ENCODE results near the gene OXTR. TPM values are rescaled to one million over a fixed set of nuclear protein-coding genes. Genes with fewer than 3 reads are reported as not detected.

OXTR gene
- total RNA-seq, 1 donor from 2014 or later, result 2.0 TPM

- TF ChIP-seq CTCF (IDR thresholded peaks at IDR 0.05), result no peak
- ChIA-PET POLR2A (no interaction called here), CTCF (no interaction called here)
- no peak for DNase-seq
- ATAC-seq (ENCODE audit: low read depth), result no peak
- no peaks in the 10 kb centered on the region for H3K36me3 Mint-ChIP-seq (ENCODE audit: low read depth)
- no peak within 1 kb of the TSS for H3K27ac Mint-ChIP-seq
- no peaks in the 10 kb centered on the region for H3K4me1 Mint-ChIP-seq
- H3K27me3 Mint-ChIP-seq, result peaks cover 11% of the 10 kb centered on the region
- no peaks in the 10 kb centered on the region for H3K9me3 Mint-ChIP-seq
- no peak within 1 kb of the TSS for H3K4me3 Mint-ChIP-seq
- intact Hi-C loops (cut with micrococcal nuclease), result no loop called here
Observed at GRCh38 chr3:8733332-8734094, 35.9 kb downstream of the OXTR start, which contains the start of gene CAV3. Gene CAV3, plus strand, starts transcription at chr3:8733802. Its CDS starts 75 bp downstream, at chr3:8733877.

- intact Hi-C loops (cut with micrococcal nuclease), result no loop called here
- Mint-ChIP-seq H3K27ac (no peak overlapping the region), H3K36me3 (ENCODE audit: low read depth) (no peaks in the 10 kb centered on the region), H3K4me1 (no peaks in the 10 kb centered on the region), H3K27me3 (peaks cover 11% of the 10 kb centered on the region), H3K4me3 (no peak overlapping the region), H3K9me3 (no peaks in the 10 kb centered on the region)
- POLR2A ChIA-PET, result no interaction called here
- no peak for TF ChIP-seq CTCF (IDR thresholded peaks at IDR 0.05)
- ATAC-seq (ENCODE audit: low read depth), result no peak
- no peak for DNase-seq
- CTCF ChIA-PET, result no interaction called here
Observed at GRCh38 chr3:8732413-8732812, 37.0 kb downstream of the OXTR start.

GRCh38 chr3:8730656-8731055 lies 38.8 kb downstream of the OXTR start:
- no peaks in the 10 kb centered on the region for H3K36me3 Mint-ChIP-seq (ENCODE audit: low read depth)
- H3K4me3 Mint-ChIP-seq, result no peak overlapping the region
- no peaks in the 10 kb centered on the region for H3K4me1 Mint-ChIP-seq
- ChIA-PET CTCF (no interaction called here), POLR2A (no interaction called here)
- DNase-seq (no peak), ATAC-seq (ENCODE audit: low read depth) (no peak)
- H3K27me3 Mint-ChIP-seq, result peaks cover 5% of the 10 kb centered on the region
- peaks cover 6% of the 10 kb centered on the region for H3K9me3 Mint-ChIP-seq
- intact Hi-C loops (cut with micrococcal nuclease), result no loop called here
- no peak overlapping the region for H3K27ac Mint-ChIP-seq
- no peak for TF ChIP-seq CTCF (IDR thresholded peaks at IDR 0.05)

- no peak overlapping the region for H3K4me3 Mint-ChIP-seq
- ChIA-PET CTCF (no interaction called here), POLR2A (no interaction called here)
- intact Hi-C loops (cut with micrococcal nuclease), result no loop called here
- DNase-seq (no peak), ATAC-seq (ENCODE audit: low read depth) (no peak)
- H3K4me1 Mint-ChIP-seq, result no peaks in the 10 kb centered on the region
- H3K9me3 Mint-ChIP-seq, result peaks cover 6% of the 10 kb centered on the region
- no peaks in the 10 kb centered on the region for H3K36me3 Mint-ChIP-seq (ENCODE audit: low read depth)
- no peak overlapping the region for H3K27ac Mint-ChIP-seq
- TF ChIP-seq CTCF (IDR thresholded peaks at IDR 0.05), result no peak
- peaks cover 5% of the 10 kb centered on the region for H3K27me3 Mint-ChIP-seq
Observed at GRCh38 chr3:8729479-8729878, 39.9 kb downstream of the OXTR start.

- Mint-ChIP-seq H3K27ac (no peak overlapping the region), H3K36me3 (ENCODE audit: low read depth) (no peaks in the 10 kb centered on the region), H3K9me3 (peaks cover 6% of the 10 kb centered on the region), H3K4me3 (no peak overlapping the region), H3K4me1 (no peaks in the 10 kb centered on the region), H3K27me3 (peaks cover 5% of the 10 kb centered on the region)
- DNase-seq, result no peak
- ChIA-PET POLR2A (no interaction called here), CTCF (no interaction called here)
- ATAC-seq (ENCODE audit: low read depth), result no peak
- intact Hi-C loops (cut with micrococcal nuclease), result no loop called here
- TF ChIP-seq CTCF (IDR thresholded peaks at IDR 0.05), result no peak
Observed at GRCh38 chr3:8727605-8728512, 41.6 kb downstream of the OXTR start.

All from activated B cell treated with CpG ODN at 0.5 μM for 24 hours (primary cell).